K562 (cell line): ENCODE data around the gene B3GLCT. TPM values are rescaled to one million over a fixed set of nuclear protein-coding genes. Genes with fewer than 3 reads are reported as not detected.

Source experiments
- CBFB ChIP-seq: sonication (generic); formaldehyde crosslinking; IDR thresholded peaks from 2 replicates; pipeline ENCODE4 v1.4.0; 2020; ENCODE audit warnings: mild to moderate bottlenecking, missing genetic modification reagents
- DACH1 ChIP-seq: fragments of 450-650 bp; IDR thresholded peaks from 2 replicates; pipeline ENCODE4 v1.6.1; 2018; ENCODE audit not compliant: partially characterized antibody
- ETV6 ChIP-seq, 3 experiments: fragments of 150-350 bp in 1 of 3; sonication (generic) in 1 of 3; formaldehyde crosslinking in 1 of 3; IDR thresholded peaks; 2 replicates each; pipeline versions ENCODE4 v1.6.1 to v1.8.0; 2014 to 2022; ENCODE audit warnings: borderline replicate concordance in 2 of 3, low read depth in 2 of 3, antibody characterized with exemption in 1 of 3, low read length in 1 of 3, mild to moderate bottlenecking in 1 of 3, missing genetic modification reagents in 1 of 3
- HDGF ChIP-seq: fragments of 450-650 bp; IDR thresholded peaks from 2 replicates; pipeline ENCODE4 v1.6.1; 2016
- HNRNPH1 ChIP-seq: fragments of 200-400 bp; formaldehyde crosslinking; optimal IDR thresholded peaks from 2 replicates; pipeline ENCODE3; 2017; ENCODE audit warnings: low read depth, mild to moderate bottlenecking, low read length, moderate library complexity
- MBD2 ChIP-seq: sonication (generic); IDR thresholded peaks from 2 replicates; pipeline ENCODE4 v1.6.1; 2016; ENCODE audit warnings: low read depth, borderline replicate concordance
- NCOA2 ChIP-seq, 2 experiments: fragments of 450-650 bp; IDR thresholded peaks; 2 replicates each; pipeline ENCODE4 v1.6.1; 2018; ENCODE audit warnings: mild to moderate bottlenecking in 2 of 2, moderate library complexity in 1 of 2; ENCODE audit not compliant: partially characterized antibody in 2 of 2
- NELFE ChIP-seq: IDR thresholded peaks from 2 replicates; pipeline ENCODE4 v1.6.1; 2011; ENCODE audit warnings: mild to moderate bottlenecking; ENCODE audit not compliant: insufficient read depth, insufficient read length
- NFATC3 ChIP-seq: fragments of 450-650 bp; IDR thresholded peaks from 2 replicates; pipeline ENCODE4 v1.6.1; 2017; ENCODE audit warnings: mild to moderate bottlenecking
- NFIX ChIP-seq: fragments of 250-450 bp; sonication (Bioruptor Pico); IDR thresholded peaks from 2 replicates; pipeline ENCODE4 v1.4.0; 2020; ENCODE audit warnings: low read depth, mild to moderate bottlenecking, moderate library complexity
- PHB2 ChIP-seq: fragments of 450-650 bp; IDR thresholded peaks from 2 replicates; pipeline ENCODE4 v1.6.1; 2017; ENCODE audit warnings: low read depth
- POLR2A ChIP-seq: fragments of 450-650 bp; conservative IDR thresholded peaks from 2 replicates; pipeline ENCODE4 v1.6.1; 2016
- TEAD2 ChIP-seq: fragments of 450-650 bp; IDR thresholded peaks from 2 replicates; pipeline ENCODE4 v1.6.1; 2016; ENCODE audit warnings: missing genetic modification characterization, control low read depth, missing compliant biosample characterization
- XRCC5 ChIP-seq: fragments of 200-400 bp; formaldehyde crosslinking; IDR thresholded peaks from 2 replicates; pipeline ENCODE4 v1.6.1; 2017; ENCODE audit warnings: low read depth, mild to moderate bottlenecking, low read length
- ZEB2 ChIP-seq: fragments of 450-650 bp; IDR thresholded peaks from 2 replicates; pipeline ENCODE4 v1.6.1; 2016
- ZNF445 ChIP-seq: fragments of 250-450 bp; sonication (Bioruptor Pico); IDR thresholded peaks from 2 replicates; pipeline ENCODE4 v1.4.0; 2020; ENCODE audit warnings: low read depth, mild to moderate bottlenecking, moderate library complexity
- polyA plus RNA-seq, 8 experiments: library from polyadenylated mRNA; depleted of rRNA in 4 of 8; stranded (reverse) in 5 of 8; unstranded in 3 of 8; fragments of >200 nt; fragmentation: Nextera tagmentation in 2 of 8; fragmentation: Illumina TruSeq in 1 of 8; extraction: Ambion mirVana in 2 of 8; extraction: Trizol in 1 of 8; gene quantifications; 2 replicates each; pipeline versions ENCODE4 v1.2.1 to v1.2.3, GENCODE V29; 2011 to 2014; ENCODE audit warnings: inconsistent platforms in 1 of 8, missing spikeins in 1 of 8
- total RNA-seq, 7 experiments: library from RNA; depleted of rRNA in 6 of 7; stranded (reverse); fragments of >200 nt in 6 of 7; fragmentation: Illumina TruSeq in 2 of 7; extraction: Trizol in 2 of 7; gene quantifications; 2 replicates each; pipeline versions ENCODE4 v1.2.1 to v1.2.3, GENCODE V29; 2011 to 2021; ENCODE audit warnings: low replicate concordance in 1 of 7
- TF ChIP-seq, protein P1 (sequence below): fragments of 250-450 bp; sonication (Bioruptor Pico); IDR thresholded peaks from 2 replicates; pipeline ENCODE4 v1.8.0; 2022; ENCODE audit warnings: inconsistent platforms, mild to moderate bottlenecking, moderate library complexity, borderline replicate concordance
- TF ChIP-seq, protein P2 (sequence below): fragments of 450-650 bp; formaldehyde crosslinking; IDR thresholded peaks from 2 replicates; pipeline ENCODE4 v1.4.0; 2020; ENCODE audit warnings: mild to moderate bottlenecking, moderate library complexity
- TF ChIP-seq, protein P3 (sequence below), 2 experiments: fragments of 250-450 bp in 1 of 2; fragments of 450-650 bp in 1 of 2; sonication (Bioruptor Pico) in 1 of 2; IDR thresholded peaks; 2 replicates each; pipeline versions ENCODE4 v1.6.1 to v1.8.0; 2016 to 2021; ENCODE audit warnings: mild to moderate bottlenecking in 2 of 2, moderate library complexity in 2 of 2, missing compliant biosample characterization in 1 of 2, missing genetic modification characterization in 1 of 2
- TF ChIP-seq, protein P4 (sequence below): sonication (generic); formaldehyde crosslinking; IDR thresholded peaks from 2 replicates; pipeline ENCODE4 v1.8.0; 2022; ENCODE audit warnings: mild to moderate bottlenecking, missing genetic modification reagents, borderline replicate concordance
- TF ChIP-seq, protein P5 (sequence below): sonication (generic); formaldehyde crosslinking; IDR thresholded peaks from 2 replicates; pipeline ENCODE4 v1.8.1; 2022; ENCODE audit warnings: missing genetic modification reagents

B3GLCT gene
- total and polyA plus RNA-seq, 9 of the 15 experiments (the other 6 are each of a cell fraction or from before 2014, with no cell fraction given): 1.1 to 5.1 (median 2.9) TPM

DNA sequence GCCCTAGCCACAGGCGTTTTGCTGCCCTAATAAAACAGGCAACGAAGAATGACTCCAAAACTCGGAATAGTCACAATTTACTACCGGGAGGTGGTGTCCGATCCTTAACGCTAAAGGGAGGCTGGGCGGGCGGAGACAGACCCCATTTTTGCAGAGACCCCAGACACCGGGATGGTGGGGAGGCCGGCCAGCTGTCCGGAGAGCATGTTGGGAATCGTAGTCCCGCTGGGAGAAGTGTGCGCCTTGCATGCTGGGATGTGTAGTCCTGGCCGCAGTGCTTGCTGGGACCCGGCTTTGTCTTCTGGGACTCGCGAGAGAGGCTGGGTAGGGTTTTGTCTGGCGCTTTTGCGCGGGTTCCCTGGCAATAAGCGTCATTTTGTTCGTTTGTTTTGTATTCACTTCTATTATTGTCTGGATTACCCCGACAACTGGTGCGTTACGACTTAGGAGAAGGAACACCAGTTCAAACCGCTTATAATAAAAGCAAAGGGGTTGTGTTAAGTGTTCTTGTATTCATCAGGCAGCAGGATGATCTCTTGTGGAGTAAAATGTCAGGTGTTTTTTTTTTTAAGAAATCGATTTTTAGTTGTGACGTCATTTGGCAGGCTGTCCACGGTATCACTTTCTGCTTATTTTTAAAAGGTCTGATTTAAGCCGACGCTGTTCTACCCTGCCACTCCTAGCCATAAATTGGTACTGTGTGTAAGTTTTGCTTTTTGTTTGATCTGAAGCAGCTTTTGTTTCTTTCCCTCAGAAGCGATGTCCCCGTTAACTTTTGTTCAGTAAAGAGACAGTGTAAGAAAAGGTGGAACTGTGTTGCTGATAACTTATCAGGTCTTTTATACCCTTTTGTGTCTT, 37.4 kb upstream of the B3GLCT start (continued):
- TF ChIP-seq, protein P1, sequence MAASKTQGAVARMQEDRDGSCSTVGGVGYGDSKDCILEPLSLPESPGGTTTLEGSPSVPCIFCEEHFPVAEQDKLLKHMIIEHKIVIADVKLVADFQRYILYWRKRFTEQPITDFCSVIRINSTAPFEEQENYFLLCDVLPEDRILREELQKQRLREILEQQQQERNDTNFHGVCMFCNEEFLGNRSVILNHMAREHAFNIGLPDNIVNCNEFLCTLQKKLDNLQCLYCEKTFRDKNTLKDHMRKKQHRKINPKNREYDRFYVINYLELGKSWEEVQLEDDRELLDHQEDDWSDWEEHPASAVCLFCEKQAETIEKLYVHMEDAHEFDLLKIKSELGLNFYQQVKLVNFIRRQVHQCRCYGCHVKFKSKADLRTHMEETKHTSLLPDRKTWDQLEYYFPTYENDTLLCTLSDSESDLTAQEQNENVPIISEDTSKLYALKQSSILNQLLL (CRISPR knock-in tag): no peak
- TF ChIP-seq CBFB (CRISPR knock-in tag) (no peak), POLR2A (peak; percentile 59), HNRNPH1 (no peak), DACH1 (peak; percentile 69), NFIX (CRISPR knock-in tag) (no peak), ZNF445 (no peak), ZEB2 (no peak), NFATC3 (no peak), NCOA2 (IDR thresholded peaks at IDR 0.05; ENCODE audit: partially characterized antibody in 2 of 2) (no peak), PHB2 (no peak), HDGF (no peak), NELFE (no peak), TEAD2 (no peak), MBD2 (no peak), ETV6 (IDR thresholded peaks at IDR 0.05; ENCODE audit: borderline replicate concordance in 1 of 2, low read depth in 2 of 2, low read length in 1 of 2) (no peak), ETV6 (CRISPR knock-in tag; IDR thresholded peaks at IDR 0.05; ENCODE audit: borderline replicate concordance) (no peak), XRCC5 (no peak)
- TF ChIP-seq, protein P2, sequence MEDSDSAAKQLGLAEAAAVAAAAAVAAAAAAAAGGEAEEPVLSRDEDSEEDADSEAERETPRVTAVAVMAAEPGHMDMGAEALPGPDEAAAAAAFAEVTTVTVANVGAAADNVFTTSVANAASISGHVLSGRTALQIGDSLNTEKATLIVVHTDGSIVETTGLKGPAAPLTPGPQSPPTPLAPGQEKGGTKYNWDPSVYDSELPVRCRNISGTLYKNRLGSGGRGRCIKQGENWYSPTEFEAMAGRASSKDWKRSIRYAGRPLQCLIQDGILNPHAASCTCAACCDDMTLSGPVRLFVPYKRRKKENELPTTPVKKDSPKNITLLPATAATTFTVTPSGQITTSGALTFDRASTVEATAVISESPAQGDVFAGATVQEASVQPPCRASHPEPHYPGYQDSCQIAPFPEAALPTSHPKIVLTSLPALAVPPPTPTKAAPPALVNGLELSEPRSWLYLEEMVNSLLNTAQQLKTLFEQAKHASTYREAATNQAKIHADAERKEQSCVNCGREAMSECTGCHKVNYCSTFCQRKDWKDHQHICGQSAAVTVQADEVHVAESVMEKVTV: no peak
- TF ChIP-seq, protein P3, sequence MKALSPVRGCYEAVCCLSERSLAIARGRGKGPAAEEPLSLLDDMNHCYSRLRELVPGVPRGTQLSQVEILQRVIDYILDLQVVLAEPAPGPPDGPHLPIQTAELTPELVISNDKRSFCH (CRISPR knock-in tag; IDR thresholded peaks at IDR 0.05): no peak
- TF ChIP-seq, protein P3 (tag; IDR thresholded peaks at IDR 0.05): no peak
- TF ChIP-seq, protein P4, sequence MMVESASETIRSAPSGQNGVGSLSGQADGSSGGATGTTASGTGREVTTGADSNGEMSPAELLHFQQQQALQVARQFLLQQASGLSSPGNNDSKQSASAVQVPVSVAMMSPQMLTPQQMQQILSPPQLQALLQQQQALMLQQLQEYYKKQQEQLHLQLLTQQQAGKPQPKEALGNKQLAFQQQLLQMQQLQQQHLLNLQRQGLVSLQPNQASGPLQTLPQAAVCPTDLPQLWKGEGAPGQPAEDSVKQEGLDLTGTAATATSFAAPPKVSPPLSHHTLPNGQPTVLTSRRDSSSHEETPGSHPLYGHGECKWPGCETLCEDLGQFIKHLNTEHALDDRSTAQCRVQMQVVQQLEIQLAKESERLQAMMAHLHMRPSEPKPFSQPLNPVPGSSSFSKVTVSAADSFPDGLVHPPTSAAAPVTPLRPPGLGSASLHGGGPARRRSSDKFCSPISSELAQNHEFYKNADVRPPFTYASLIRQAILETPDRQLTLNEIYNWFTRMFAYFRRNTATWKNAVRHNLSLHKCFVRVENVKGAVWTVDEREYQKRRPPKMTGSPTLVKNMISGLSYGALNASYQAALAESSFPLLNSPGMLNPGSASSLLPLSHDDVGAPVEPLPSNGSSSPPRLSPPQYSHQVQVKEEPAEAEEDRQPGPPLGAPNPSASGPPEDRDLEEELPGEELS (CRISPR knock-in tag): no peak
- TF ChIP-seq, protein P5, sequence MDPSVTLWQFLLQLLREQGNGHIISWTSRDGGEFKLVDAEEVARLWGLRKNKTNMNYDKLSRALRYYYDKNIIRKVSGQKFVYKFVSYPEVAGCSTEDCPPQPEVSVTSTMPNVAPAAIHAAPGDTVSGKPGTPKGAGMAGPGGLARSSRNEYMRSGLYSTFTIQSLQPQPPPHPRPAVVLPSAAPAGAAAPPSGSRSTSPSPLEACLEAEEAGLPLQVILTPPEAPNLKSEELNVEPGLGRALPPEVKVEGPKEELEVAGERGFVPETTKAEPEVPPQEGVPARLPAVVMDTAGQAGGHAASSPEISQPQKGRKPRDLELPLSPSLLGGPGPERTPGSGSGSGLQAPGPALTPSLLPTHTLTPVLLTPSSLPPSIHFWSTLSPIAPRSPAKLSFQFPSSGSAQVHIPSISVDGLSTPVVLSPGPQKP: no peak
